ENCODE results near the gene ZNF548.

DNA sequence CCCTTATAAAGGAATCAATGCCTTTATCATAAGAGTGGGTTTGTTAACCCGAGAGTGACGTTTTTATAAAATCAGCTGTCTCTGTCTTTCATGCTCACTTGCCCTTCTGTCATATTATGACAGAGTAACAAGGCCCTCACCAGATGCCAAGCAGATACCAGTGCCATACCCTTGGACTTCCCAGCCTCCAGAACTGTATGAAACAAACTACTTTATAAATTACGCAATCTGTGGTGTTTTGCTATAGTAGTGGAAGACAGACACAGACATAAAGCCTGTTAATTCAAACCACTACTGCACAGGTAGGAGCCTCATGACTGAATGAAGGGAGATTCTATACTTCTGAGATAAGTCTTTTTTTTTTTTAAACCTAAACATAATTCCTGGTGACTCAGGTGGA, 62.7 kb downstream of the ZNF548 start:
- TF ChIP-seq, protein P1, sequence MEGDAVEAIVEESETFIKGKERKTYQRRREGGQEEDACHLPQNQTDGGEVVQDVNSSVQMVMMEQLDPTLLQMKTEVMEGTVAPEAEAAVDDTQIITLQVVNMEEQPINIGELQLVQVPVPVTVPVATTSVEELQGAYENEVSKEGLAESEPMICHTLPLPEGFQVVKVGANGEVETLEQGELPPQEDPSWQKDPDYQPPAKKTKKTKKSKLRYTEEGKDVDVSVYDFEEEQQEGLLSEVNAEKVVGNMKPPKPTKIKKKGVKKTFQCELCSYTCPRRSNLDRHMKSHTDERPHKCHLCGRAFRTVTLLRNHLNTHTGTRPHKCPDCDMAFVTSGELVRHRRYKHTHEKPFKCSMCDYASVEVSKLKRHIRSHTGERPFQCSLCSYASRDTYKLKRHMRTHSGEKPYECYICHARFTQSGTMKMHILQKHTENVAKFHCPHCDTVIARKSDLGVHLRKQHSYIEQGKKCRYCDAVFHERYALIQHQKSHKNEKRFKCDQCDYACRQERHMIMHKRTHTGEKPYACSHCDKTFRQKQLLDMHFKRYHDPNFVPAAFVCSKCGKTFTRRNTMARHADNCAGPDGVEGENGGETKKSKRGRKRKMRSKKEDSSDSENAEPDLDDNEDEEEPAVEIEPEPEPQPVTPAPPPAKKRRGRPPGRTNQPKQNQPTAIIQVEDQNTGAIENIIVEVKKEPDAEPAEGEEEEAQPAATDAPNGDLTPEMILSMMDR (IDR thresholded peaks at IDR 0.05), result no peak
- no peak for TF ChIP-seq POLR2A (IDR thresholded peaks at IDR 0.05)
